AG09309 (cell line): Measurements from ENCODE around the gene NDC80.

Experiments
- DNase-seq: peaks from one replicate; pipeline ENCODE4 v3.0.0-alpha.2; 2010; ENCODE audit warnings: low read depth
- H3K4me3 ChIP-seq: 2 replicates; pipeline ENCODE4 v1.5.1; 2011; ENCODE audit warnings: mild to moderate bottlenecking, low read depth, low read length, moderate library complexity; ENCODE audit not compliant: control insufficient read depth
- TF ChIP-seq, protein P1 (sequence below): IDR thresholded peaks from 2 replicates; pipeline ENCODE4 v1.5.1; 2011; ENCODE audit warnings: mild to moderate bottlenecking, low read depth, low read length, inconsistent platforms; ENCODE audit not compliant: insufficient read depth, control insufficient read depth; ENCODE audit errors: missing control alignments

NDC80 gene

DNA sequence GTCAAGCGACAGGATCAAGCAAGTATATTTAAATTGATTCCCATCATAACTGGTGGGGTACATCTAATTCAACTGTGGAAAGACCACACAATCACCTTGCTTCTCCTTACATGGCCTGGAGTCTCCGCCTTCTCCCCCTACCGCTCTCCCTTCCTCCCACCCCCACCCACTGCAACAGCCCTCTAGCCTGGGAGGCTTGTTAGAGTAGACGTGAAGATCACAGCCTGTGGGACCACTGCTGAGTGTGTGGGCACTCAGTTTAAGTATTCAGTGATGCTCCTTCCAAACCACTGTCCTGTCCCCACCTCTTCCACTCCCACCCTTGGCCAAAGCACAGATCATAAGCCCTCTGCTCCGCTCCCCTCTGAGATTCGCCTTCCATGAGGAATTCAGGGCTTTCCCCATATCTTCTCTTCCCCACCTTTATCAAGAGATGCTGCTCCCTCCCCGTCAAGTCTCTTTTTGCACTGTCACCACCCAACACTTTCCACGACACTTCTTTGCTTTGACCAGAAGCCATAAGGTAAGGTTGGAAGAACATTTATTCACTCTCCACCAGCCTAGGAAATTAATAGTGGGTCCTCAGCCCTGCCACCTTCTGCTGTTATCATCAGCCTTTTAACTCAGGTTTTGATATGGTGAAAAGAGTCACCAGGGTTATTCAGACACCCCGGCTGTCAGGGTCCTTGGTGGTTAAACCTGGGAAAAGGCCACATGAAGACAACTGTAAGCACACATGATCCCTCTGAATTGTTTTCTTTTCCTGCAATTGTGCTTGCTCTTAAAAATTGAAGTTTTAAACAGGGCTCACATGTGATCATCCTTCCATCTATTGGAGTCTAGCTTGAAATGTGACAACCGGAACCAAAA is 1.8 kb upstream of the NDC80 start:
- TF ChIP-seq, protein P1, sequence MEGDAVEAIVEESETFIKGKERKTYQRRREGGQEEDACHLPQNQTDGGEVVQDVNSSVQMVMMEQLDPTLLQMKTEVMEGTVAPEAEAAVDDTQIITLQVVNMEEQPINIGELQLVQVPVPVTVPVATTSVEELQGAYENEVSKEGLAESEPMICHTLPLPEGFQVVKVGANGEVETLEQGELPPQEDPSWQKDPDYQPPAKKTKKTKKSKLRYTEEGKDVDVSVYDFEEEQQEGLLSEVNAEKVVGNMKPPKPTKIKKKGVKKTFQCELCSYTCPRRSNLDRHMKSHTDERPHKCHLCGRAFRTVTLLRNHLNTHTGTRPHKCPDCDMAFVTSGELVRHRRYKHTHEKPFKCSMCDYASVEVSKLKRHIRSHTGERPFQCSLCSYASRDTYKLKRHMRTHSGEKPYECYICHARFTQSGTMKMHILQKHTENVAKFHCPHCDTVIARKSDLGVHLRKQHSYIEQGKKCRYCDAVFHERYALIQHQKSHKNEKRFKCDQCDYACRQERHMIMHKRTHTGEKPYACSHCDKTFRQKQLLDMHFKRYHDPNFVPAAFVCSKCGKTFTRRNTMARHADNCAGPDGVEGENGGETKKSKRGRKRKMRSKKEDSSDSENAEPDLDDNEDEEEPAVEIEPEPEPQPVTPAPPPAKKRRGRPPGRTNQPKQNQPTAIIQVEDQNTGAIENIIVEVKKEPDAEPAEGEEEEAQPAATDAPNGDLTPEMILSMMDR: no peak
- H3K4me3 ChIP-seq: peak overlapping the region; percentile 78
- DNase-seq: no peak

DNA sequence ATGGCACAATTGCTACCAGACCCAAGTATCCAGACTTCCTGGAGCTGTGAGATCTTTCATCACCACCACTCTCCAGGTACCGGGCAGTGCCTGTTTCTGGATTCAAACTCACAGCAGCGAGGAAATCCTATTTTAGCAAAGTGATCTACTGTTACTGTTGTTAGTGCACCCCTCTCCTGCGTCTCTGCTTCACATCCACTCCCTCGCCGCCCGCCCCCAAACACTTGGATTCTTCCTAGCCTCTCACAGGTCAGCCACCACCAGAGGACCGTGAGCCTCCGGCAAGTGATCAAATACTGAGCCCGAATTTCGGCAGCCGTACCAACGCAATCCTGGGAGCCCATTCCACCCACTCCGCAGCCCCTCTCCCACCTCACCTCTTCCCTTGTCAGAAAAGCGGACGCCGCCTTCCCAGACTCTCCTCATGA is 571 bp upstream of the NDC80 start:
- H3K4me3 ChIP-seq: peak overlapping the region; percentile 78
- TF ChIP-seq, protein P1: peak; percentile 11
- no peak for DNase-seq

DNA sequence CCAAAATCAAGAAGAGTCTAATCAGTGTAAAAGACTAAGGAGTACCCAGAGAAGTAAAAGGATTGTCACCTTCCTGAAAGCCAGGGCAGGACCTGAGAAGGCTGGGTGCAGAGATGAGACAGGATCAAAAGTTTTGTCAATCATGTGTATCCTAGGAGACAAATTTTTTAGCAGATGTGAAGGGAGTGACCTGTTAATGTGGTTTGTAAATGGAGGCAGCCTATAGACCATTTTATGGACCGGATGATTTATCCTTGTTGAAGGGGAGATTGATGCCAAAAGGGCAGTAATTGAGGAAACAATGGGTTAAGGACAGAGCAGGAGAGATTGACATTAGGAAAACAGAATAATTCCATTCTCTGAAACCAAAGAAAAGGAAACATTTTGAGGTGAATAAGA is 813 bp downstream of the NDC80 start:
- TF ChIP-seq, protein P1: no peak
- DNase-seq: no peak
- peak overlapping the region; percentile 78 for H3K4me3 ChIP-seq

DNA sequence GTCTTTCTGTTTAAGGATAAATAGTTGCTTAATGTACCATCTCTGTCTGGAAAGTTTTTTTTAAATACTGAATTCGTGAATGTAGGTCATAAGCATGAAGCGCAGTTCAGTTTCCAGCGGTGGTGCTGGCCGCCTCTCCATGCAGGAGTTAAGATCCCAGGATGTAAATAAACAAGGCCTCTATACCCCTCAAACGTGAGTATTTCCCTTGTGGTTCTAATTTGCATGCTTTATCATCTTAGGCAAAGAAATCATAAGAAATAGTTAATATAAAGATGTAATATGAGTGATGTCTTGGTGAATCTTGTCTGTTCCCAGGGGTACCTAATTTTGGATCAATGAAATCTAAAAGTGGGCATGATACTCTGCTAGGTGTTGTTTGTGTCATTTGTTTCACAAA is 1.5 kb downstream of the NDC80 start:
- TF ChIP-seq, protein P1: no peak
- DNase-seq: no peak
- peak overlapping the region; percentile 78 for H3K4me3 ChIP-seq

DNA sequence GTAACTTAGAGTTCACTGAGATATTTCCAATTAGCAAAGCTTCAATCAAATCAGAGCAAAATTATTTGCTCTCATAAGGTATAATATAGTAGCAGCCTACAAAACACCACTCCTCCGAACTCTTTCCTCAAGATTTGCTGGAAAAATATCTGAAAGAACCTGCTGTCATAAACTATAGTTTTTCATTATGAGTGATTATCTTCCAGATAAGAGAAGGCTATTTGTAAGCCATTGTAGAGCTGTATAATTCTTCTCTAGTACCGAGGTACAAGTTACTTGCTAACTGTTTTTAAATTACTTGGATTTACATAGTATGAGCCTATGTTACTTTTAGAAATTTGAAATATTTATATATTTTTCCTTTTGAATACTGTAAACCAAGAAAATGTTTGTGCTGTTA is 2.1 kb downstream of the NDC80 start:
- peak overlapping the region; percentile 78; the same call in 1 of the 2 replicates for H3K4me3 ChIP-seq
- TF ChIP-seq, protein P1: no peak
- no peak for DNase-seq

DNA sequence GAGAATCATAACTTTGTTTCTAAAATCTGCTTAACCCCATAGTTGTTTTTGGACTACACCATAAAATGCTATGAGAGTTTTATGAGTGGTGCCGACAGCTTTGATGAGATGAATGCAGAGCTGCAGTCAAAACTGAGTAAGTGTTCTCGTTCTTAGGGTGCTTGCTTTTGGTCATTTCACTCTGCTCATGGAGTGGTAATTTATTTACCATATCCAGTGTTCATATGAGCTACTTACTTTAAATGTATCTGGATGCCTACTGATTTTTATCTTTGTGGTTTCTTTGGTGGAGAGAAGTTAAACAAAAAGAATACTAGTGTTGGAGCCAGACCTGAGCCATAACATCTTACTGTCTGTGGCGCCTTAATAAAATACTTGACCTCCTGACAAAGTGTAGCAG is 16.4 kb downstream of the NDC80 start:
- TF ChIP-seq, protein P1: no peak
- H3K4me3 ChIP-seq: no peak overlapping the region
- no peak for DNase-seq
